ENCODE measurements around the gene SCARF2. TPM values are rescaled to one million over a fixed set of nuclear protein-coding genes. Genes with fewer than 3 reads are reported as not detected.
A peak's percentile ranks its signal among the peaks of the same experiment; 100 is the strongest.

Gene SCARF2
- total RNA-seq, 1 experiment from 2014 or later, result 26.3 TPM

GRCh38 chr22:20430101-20430719 lies 7.4 kb downstream of the SCARF2 start (continued):
- TF ChIP-seq, protein P1, sequence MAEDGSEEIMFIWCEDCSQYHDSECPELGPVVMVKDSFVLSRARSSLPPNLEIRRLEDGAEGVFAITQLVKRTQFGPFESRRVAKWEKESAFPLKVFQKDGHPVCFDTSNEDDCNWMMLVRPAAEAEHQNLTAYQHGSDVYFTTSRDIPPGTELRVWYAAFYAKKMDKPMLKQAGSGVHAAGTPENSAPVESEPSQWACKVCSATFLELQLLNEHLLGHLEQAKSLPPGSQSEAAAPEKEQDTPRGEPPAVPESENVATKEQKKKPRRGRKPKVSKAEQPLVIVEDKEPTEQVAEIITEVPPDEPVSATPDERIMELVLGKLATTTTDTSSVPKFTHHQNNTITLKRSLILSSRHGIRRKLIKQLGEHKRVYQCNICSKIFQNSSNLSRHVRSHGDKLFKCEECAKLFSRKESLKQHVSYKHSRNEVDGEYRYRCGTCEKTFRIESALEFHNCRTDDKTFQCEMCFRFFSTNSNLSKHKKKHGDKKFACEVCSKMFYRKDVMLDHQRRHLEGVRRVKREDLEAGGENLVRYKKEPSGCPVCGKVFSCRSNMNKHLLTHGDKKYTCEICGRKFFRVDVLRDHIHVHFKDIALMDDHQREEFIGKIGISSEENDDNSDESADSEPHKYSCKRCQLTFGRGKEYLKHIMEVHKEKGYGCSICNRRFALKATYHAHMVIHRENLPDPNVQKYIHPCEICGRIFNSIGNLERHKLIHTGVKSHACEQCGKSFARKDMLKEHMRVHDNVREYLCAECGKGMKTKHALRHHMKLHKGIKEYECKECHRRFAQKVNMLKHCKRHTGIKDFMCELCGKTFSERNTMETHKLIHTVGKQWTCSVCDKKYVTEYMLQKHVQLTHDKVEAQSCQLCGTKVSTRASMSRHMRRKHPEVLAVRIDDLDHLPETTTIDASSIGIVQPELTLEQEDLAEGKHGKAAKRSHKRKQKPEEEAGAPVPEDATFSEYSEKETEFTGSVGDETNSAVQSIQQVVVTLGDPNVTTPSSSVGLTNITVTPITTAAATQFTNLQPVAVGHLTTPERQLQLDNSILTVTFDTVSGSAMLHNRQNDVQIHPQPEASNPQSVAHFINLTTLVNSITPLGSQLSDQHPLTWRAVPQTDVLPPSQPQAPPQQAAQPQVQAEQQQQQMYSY (CRISPR knock-in tag; IDR thresholded peaks at IDR 0.05), result peak; percentile 47; the same call in 1 of the 2 replicates
- TF ChIP-seq CREM (CRISPR knock-in tag; IDR thresholded peaks at IDR 0.05) (no peak), NFYB (CRISPR knock-in tag; conservative IDR thresholded peaks at IDR 0.05; ENCODE audit: low read depth) (0 out of 2 replicates have a peak, but pooled peaks have one; percentile 12)
- TF ChIP-seq, protein P2, sequence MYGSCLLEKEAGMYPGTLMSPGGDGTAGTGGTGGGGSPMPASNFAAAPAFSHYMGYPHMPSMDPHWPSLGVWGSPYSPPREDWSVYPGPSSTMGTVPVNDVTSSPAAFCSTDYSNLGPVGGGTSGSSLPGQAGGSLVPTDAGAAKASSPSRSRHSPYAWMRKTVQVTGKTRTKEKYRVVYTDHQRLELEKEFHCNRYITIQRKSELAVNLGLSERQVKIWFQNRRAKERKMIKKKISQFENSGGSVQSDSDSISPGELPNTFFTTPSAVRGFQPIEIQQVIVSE (CRISPR knock-in tag; IDR thresholded peaks at IDR 0.05; ENCODE audit: borderline replicate concordance), result no peak
- TF ChIP-seq, protein P3, sequence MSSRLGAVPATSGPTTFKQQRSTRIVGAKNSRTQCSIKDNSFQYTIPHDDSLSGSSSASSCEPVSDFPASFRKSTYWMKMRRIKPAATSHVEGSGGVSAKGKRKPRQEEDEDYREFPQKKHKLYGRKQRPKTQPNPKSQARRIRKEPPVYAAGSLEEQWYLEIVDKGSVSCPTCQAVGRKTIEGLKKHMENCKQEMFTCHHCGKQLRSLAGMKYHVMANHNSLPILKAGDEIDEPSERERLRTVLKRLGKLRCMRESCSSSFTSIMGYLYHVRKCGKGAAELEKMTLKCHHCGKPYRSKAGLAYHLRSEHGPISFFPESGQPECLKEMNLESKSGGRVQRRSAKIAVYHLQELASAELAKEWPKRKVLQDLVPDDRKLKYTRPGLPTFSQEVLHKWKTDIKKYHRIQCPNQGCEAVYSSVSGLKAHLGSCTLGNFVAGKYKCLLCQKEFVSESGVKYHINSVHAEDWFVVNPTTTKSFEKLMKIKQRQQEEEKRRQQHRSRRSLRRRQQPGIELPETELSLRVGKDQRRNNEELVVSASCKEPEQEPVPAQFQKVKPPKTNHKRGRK (CRISPR knock-in tag; IDR thresholded peaks at IDR 0.05; ENCODE audit: borderline replicate concordance), result no peak

- Mint-ChIP-seq H3K9me3 (no peaks in the 10 kb centered on the region), H3K4me3 (peak overlapping the region; percentile 63), H3K4me1 (peaks cover 14% of the 10 kb centered on the region), H3K27ac (no peak overlapping the region), H3K27me3 (ENCODE audit: low read depth) (peaks cover 46% of the 10 kb centered on the region), H3K36me3 (peaks cover 9% of the 10 kb centered on the region)
- POLR2A ChIA-PET, result no interaction called here
- peak; percentile 38 for ATAC-seq
- DNase-seq (ENCODE audit: low spot score), result peak; percentile 84
- TF ChIP-seq, protein P4, sequence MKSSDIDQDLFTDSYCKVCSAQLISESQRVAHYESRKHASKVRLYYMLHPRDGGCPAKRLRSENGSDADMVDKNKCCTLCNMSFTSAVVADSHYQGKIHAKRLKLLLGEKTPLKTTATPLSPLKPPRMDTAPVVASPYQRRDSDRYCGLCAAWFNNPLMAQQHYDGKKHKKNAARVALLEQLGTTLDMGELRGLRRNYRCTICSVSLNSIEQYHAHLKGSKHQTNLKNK (CRISPR knock-in tag; IDR thresholded peaks at IDR 0.05), result no peak
- TF ChIP-seq ZBTB21 (CRISPR knock-in tag; IDR thresholded peaks at IDR 0.05; ENCODE audit: borderline replicate concordance) (no peak), SP1 (CRISPR knock-in tag; conservative IDR thresholded peaks at IDR 0.05) (peak; percentile 15; the same call in 1 of the 2 replicates)
- CTCF ChIA-PET, result interaction anchor here (0.6 to 3.3 kb wide), 17 partner anchors 9 to 699 kb away, joined by 3 to 44 read pairs (median 4); no protein-coding TSS in a partner anchor
These were observed 8.1 kb downstream of the SCARF2 start for GRCh38 chr22:20429254-20430100.

- CTCF ChIA-PET, result interaction anchor here (0.6 to 3.3 kb wide), 15 partner anchors 10 to 698 kb away, joined by 3 to 44 read pairs (median 4); no protein-coding TSS in a partner anchor
- H3K9me3 Mint-ChIP-seq, result no peaks in the 10 kb centered on the region
- ATAC-seq (no peak), DNase-seq (ENCODE audit: low spot score) (no peak)
- POLR2A ChIA-PET, result no interaction called here
- H3K27ac Mint-ChIP-seq, result no peak overlapping the region
- peaks cover 38% of the 10 kb centered on the region for H3K27me3 Mint-ChIP-seq (ENCODE audit: low read depth)
- peaks cover 9% of the 10 kb centered on the region for H3K36me3 Mint-ChIP-seq
- H3K4me3 Mint-ChIP-seq, result peak overlapping the region; percentile 63
- peaks cover 19% of the 10 kb centered on the region for H3K4me1 Mint-ChIP-seq
- TF ChIP-seq ZNF425 (CRISPR knock-in tag; conservative IDR thresholded peaks at IDR 0.05) (no peak), FOXK1 (CRISPR knock-in tag; IDR thresholded peaks at IDR 0.05) (no peak), ZNF671 (CRISPR knock-in tag; IDR thresholded peaks at IDR 0.05) (no peak), NFE2L1 (CRISPR knock-in tag; IDR thresholded peaks at IDR 0.05) (no peak), GTF2I (CRISPR knock-in tag; conservative IDR thresholded peaks at IDR 0.05) (no peak), USF2 (CRISPR knock-in tag; IDR thresholded peaks at IDR 0.05) (no peak)
- TF ChIP-seq, protein P5, sequence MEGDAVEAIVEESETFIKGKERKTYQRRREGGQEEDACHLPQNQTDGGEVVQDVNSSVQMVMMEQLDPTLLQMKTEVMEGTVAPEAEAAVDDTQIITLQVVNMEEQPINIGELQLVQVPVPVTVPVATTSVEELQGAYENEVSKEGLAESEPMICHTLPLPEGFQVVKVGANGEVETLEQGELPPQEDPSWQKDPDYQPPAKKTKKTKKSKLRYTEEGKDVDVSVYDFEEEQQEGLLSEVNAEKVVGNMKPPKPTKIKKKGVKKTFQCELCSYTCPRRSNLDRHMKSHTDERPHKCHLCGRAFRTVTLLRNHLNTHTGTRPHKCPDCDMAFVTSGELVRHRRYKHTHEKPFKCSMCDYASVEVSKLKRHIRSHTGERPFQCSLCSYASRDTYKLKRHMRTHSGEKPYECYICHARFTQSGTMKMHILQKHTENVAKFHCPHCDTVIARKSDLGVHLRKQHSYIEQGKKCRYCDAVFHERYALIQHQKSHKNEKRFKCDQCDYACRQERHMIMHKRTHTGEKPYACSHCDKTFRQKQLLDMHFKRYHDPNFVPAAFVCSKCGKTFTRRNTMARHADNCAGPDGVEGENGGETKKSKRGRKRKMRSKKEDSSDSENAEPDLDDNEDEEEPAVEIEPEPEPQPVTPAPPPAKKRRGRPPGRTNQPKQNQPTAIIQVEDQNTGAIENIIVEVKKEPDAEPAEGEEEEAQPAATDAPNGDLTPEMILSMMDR (IDR thresholded peaks at IDR 0.05), result no peak
- TF ChIP-seq, protein P3 (CRISPR knock-in tag; IDR thresholded peaks at IDR 0.05; ENCODE audit: borderline replicate concordance), result no peak
These were observed 8.9 kb downstream of the SCARF2 start for GRCh38 chr22:20428496-20429253.

Measured in WTC11 (cell line).